ENCODE results near the gene ALDH9A1. TPM values are rescaled to one million over a fixed set of nuclear protein-coding genes. Genes with fewer than 3 reads are reported as not detected.
"Not testable (repeated sequence)": the region's sequence is repeated elsewhere in the genome, so short reads cannot be mapped to it uniquely, and the experiment has no call there.

The ALDH9A1 gene
- total RNA-seq, 1 donor: 28.7 TPM

GRCh38 chr1:165701922-165702321 lies 3.6 kb upstream of the ALDH9A1 start:
- H3K4me1 ChIP-seq (ENCODE audit: insufficient read depth, low read length): peaks cover 17% of the 10 kb centered on the region
- not testable (repeated sequence) for H3K27me3 ChIP-seq (ENCODE audit: insufficient read depth, low read length); H3K4me3 ChIP-seq (ENCODE audit: low read length); H3K9me3 ChIP-seq (ENCODE audit: low read depth, low read length)

- no peaks in the 10 kb centered on the region for H3K27me3 ChIP-seq (ENCODE audit: insufficient read depth, low read length)
- no peaks in the 10 kb centered on the region for H3K9me3 ChIP-seq (ENCODE audit: low read depth, low read length)
- peaks cover 32% of the 10 kb centered on the region for H3K4me1 ChIP-seq (ENCODE audit: insufficient read depth, low read length)
- H3K4me3 ChIP-seq (ENCODE audit: low read length): no peak overlapping the region
Measured at GRCh38 chr1:165699577-165699976, 1.2 kb upstream of the ALDH9A1 start.

GRCh38 chr1:165698761-165699052 lies 345 bp upstream of the ALDH9A1 start:
- H3K4me3 ChIP-seq (ENCODE audit: low read length): peak overlapping the region; percentile 91
- no peaks in the 10 kb centered on the region for H3K9me3 ChIP-seq (ENCODE audit: low read depth, low read length)
- H3K27me3 ChIP-seq (ENCODE audit: insufficient read depth, low read length): no peaks in the 10 kb centered on the region
- peaks cover 32% of the 10 kb centered on the region for H3K4me1 ChIP-seq (ENCODE audit: insufficient read depth, low read length)

- no peaks in the 10 kb centered on the region for H3K9me3 ChIP-seq (ENCODE audit: low read depth, low read length)
Measured at GRCh38 chr1:165697491-165697880, 876 bp downstream of the ALDH9A1 start.

GRCh38 chr1:165696625-165697100 lies 1.7 kb downstream of the ALDH9A1 start:
- Histone ChIP-seq H3K4me1 (ENCODE audit: insufficient read depth, low read length) (peaks cover 32% of the 10 kb centered on the region), H3K27me3 (ENCODE audit: insufficient read depth, low read length) (no peaks in the 10 kb centered on the region), H3K9me3 (ENCODE audit: low read depth, low read length) (no peaks in the 10 kb centered on the region), H3K4me3 (ENCODE audit: low read length) (no peak overlapping the region)

More at GRCh38 chr1:165697491-165697880, 876 bp downstream of the ALDH9A1 start:
- Histone ChIP-seq H3K4me3 (ENCODE audit: low read length) (peak overlapping the region; percentile 91), H3K27me3 (ENCODE audit: insufficient read depth, low read length) (no peaks in the 10 kb centered on the region), H3K4me1 (ENCODE audit: insufficient read depth, low read length) (peaks cover 32% of the 10 kb centered on the region)

GRCh38 chr1:165695031-165695430 lies 3.3 kb downstream of the ALDH9A1 start:
- Histone ChIP-seq H3K4me3 (ENCODE audit: low read length) (no peak overlapping the region), H3K4me1 (ENCODE audit: insufficient read depth, low read length) (peaks cover 32% of the 10 kb centered on the region), H3K9me3 (ENCODE audit: low read depth, low read length) (no peaks in the 10 kb centered on the region), H3K27me3 (ENCODE audit: insufficient read depth, low read length) (no peaks in the 10 kb centered on the region)

GRCh38 chr1:165688046-165688445 lies 10.3 kb downstream of the ALDH9A1 start:
- Histone ChIP-seq H3K4me1 (ENCODE audit: insufficient read depth, low read length) (peaks cover 13% of the 10 kb centered on the region), H3K4me3 (ENCODE audit: low read length) (no peak overlapping the region), H3K9me3 (ENCODE audit: low read depth, low read length) (no peaks in the 10 kb centered on the region), H3K27me3 (ENCODE audit: insufficient read depth, low read length) (no peaks in the 10 kb centered on the region)

GRCh38 chr1:165686971-165687433 lies 11.4 kb downstream of the ALDH9A1 start:
- Histone ChIP-seq H3K4me1 (ENCODE audit: insufficient read depth, low read length) (peaks cover 13% of the 10 kb centered on the region), H3K4me3 (ENCODE audit: low read length) (no peak overlapping the region), H3K9me3 (ENCODE audit: low read depth, low read length) (no peaks in the 10 kb centered on the region), H3K27me3 (ENCODE audit: insufficient read depth, low read length) (no peaks in the 10 kb centered on the region)

- no peaks in the 10 kb centered on the region for H3K27me3 ChIP-seq (ENCODE audit: insufficient read depth, low read length)
- peaks cover 13% of the 10 kb centered on the region for H3K4me1 ChIP-seq (ENCODE audit: insufficient read depth, low read length)
- H3K4me3 ChIP-seq (ENCODE audit: low read length): no peak overlapping the region
- H3K9me3 ChIP-seq (ENCODE audit: low read depth, low read length): no peaks in the 10 kb centered on the region
Measured at GRCh38 chr1:165686121-165686970, 12.0 kb downstream of the ALDH9A1 start.

GRCh38 chr1:165683848-165684485 lies 14.4 kb downstream of the ALDH9A1 start:
- Histone ChIP-seq H3K4me1 (ENCODE audit: insufficient read depth, low read length) (peaks cover 13% of the 10 kb centered on the region), H3K4me3 (ENCODE audit: low read length) (no peak overlapping the region), H3K9me3 (ENCODE audit: low read depth, low read length) (no peaks in the 10 kb centered on the region), H3K27me3 (ENCODE audit: insufficient read depth, low read length) (no peaks in the 10 kb centered on the region)

GRCh38 chr1:165680773-165681172 lies 17.6 kb downstream of the ALDH9A1 start:
- not testable (repeated sequence) for H3K27me3 ChIP-seq (ENCODE audit: insufficient read depth, low read length); H3K4me3 ChIP-seq (ENCODE audit: low read length); H3K4me1 ChIP-seq (ENCODE audit: insufficient read depth, low read length); H3K9me3 ChIP-seq (ENCODE audit: low read depth, low read length)

GRCh38 chr1:165680303-165680702 lies 18.1 kb downstream of the ALDH9A1 start:
- no peaks in the 10 kb centered on the region for H3K27me3 ChIP-seq (ENCODE audit: insufficient read depth, low read length)
- H3K4me1 ChIP-seq (ENCODE audit: insufficient read depth, low read length): no peaks in the 10 kb centered on the region
- H3K4me3 ChIP-seq (ENCODE audit: low read length): no peak overlapping the region
- H3K9me3 ChIP-seq (ENCODE audit: low read depth, low read length): no peaks in the 10 kb centered on the region

- H3K9me3 ChIP-seq (ENCODE audit: low read depth, low read length): no peaks in the 10 kb centered on the region
- H3K4me3 ChIP-seq (ENCODE audit: low read length): no peak overlapping the region
- H3K4me1 ChIP-seq (ENCODE audit: insufficient read depth, low read length): peaks cover 5% of the 10 kb centered on the region
- H3K27me3 ChIP-seq (ENCODE audit: insufficient read depth, low read length): no peaks in the 10 kb centered on the region
Measured at GRCh38 chr1:165679282-165680036, 18.9 kb downstream of the ALDH9A1 start.

GRCh38 chr1:165678509-165678908 lies 19.9 kb downstream of the ALDH9A1 start:
- no peak overlapping the region for H3K4me3 ChIP-seq (ENCODE audit: low read length)
- H3K4me1 ChIP-seq (ENCODE audit: insufficient read depth, low read length): peaks cover 12% of the 10 kb centered on the region
- H3K9me3 ChIP-seq (ENCODE audit: low read depth, low read length): no peaks in the 10 kb centered on the region

GRCh38 chr1:165675794-165676193 lies 22.6 kb downstream of the ALDH9A1 start:
- no peaks in the 10 kb centered on the region for H3K27me3 ChIP-seq (ENCODE audit: insufficient read depth, low read length)

More at GRCh38 chr1:165678509-165678908, 19.9 kb downstream of the ALDH9A1 start:
- no peaks in the 10 kb centered on the region for H3K27me3 ChIP-seq (ENCODE audit: insufficient read depth, low read length)

More at GRCh38 chr1:165675794-165676193, 22.6 kb downstream of the ALDH9A1 start:
- Histone ChIP-seq H3K4me1 (ENCODE audit: insufficient read depth, low read length) (peaks cover 25% of the 10 kb centered on the region), H3K4me3 (ENCODE audit: low read length) (no peak overlapping the region), H3K9me3 (ENCODE audit: low read depth, low read length) (no peaks in the 10 kb centered on the region)

Data from mononuclear cell (primary cell).